ENCODE data around the gene RSPH1.

Gene RSPH1

DNA sequence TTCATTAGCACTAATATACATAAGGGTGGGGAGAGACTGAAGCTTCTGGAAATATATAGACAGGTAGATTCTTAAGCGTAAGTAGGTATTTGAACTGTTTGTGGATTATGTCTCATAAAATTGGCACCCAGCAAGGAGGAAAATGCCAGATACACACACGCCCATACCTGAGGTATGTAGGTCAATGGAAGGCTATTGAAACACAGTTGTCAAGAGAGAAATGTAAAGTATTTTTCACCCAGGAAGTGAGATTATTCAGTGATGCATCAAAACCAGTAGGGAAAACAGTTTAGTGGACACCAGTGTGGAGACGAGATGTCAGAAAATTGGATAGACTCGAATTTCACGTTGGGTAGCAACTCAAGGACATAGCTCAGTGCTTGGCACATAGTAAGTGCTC, 4.7 kb upstream of the RSPH1 start:
- in situ Hi-C loops (cut with HindIII; ENCODE audit: low sequenced_read_pairs) = no loop called here
- H3K4me3 ChIP-seq (ENCODE audit: low read depth, low read length) = no peak overlapping the region
- DNase-seq (ENCODE audit: low read depth, low spot score) = no peak
- TF ChIP-seq, protein P1, sequence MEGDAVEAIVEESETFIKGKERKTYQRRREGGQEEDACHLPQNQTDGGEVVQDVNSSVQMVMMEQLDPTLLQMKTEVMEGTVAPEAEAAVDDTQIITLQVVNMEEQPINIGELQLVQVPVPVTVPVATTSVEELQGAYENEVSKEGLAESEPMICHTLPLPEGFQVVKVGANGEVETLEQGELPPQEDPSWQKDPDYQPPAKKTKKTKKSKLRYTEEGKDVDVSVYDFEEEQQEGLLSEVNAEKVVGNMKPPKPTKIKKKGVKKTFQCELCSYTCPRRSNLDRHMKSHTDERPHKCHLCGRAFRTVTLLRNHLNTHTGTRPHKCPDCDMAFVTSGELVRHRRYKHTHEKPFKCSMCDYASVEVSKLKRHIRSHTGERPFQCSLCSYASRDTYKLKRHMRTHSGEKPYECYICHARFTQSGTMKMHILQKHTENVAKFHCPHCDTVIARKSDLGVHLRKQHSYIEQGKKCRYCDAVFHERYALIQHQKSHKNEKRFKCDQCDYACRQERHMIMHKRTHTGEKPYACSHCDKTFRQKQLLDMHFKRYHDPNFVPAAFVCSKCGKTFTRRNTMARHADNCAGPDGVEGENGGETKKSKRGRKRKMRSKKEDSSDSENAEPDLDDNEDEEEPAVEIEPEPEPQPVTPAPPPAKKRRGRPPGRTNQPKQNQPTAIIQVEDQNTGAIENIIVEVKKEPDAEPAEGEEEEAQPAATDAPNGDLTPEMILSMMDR (IDR thresholded peaks at IDR 0.05; ENCODE audit: low read depth, low read length) = no peak

DNA sequence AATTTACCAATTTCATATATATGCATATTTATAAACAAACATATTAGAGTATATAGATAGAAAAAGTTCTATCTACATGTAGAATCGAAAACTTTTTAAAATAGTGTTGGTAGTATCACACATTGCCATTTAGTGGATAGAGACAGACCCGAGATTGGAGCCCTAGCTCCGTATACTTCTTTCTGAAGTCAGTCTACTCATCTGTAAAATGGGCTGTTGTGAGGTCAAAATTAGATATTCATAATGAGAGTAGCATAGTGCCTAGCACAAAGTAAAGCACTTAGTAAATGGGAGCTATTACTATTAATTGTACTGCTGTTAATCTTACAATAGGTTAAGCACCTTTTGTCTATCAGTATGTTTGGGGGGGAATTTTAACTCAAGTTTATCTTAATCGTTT, 4.2 kb upstream of the RSPH1 start:
- DNase-seq (ENCODE audit: low read depth, low spot score) = no peak
- in situ Hi-C loops (cut with HindIII; ENCODE audit: low sequenced_read_pairs) = no loop called here
- TF ChIP-seq, protein P1 (IDR thresholded peaks at IDR 0.05; ENCODE audit: low read depth, low read length) = no peak
- no peak overlapping the region for H3K4me3 ChIP-seq (ENCODE audit: low read depth, low read length)

DNA sequence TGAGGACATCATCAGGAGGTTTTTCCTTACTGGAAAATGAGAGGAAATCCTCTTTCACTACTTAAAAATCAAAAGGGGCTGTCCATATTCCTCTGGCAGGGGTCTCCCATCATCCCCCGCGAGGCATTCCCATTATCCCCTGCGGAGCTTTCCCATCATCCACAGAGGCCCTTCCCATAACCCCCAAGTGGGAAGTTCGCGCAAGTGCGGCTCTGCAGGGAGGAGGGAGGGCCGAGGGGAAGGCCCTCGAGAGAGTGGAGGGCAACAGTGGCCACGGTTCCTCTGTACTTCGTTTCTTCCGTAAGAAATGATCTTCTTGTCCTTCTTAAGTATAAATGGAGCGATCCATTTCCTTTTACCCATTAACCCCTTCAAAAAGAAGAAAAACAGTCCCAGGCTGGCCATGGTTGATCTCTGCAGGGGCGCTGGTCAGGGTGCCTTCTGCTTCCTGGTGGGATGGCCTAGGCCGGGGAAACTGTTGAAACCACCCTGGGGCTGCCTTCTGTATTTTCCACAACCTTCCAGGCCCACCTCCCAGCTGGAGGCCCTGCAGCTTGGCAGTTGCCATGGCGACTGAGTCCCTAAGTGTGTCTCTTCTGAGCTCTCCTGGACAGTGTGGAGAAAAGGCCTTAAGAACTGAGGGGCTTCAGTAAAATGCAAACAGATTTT, 3.6 kb upstream of the RSPH1 start:
- DNase-seq (ENCODE audit: low read depth, low spot score) = no peak
- in situ Hi-C loops (cut with HindIII; ENCODE audit: low sequenced_read_pairs) = no loop called here
- TF ChIP-seq, protein P1 (IDR thresholded peaks at IDR 0.05; ENCODE audit: low read depth, low read length) = no peak
- no peak overlapping the region for H3K4me3 ChIP-seq (ENCODE audit: low read depth, low read length)

DNA sequence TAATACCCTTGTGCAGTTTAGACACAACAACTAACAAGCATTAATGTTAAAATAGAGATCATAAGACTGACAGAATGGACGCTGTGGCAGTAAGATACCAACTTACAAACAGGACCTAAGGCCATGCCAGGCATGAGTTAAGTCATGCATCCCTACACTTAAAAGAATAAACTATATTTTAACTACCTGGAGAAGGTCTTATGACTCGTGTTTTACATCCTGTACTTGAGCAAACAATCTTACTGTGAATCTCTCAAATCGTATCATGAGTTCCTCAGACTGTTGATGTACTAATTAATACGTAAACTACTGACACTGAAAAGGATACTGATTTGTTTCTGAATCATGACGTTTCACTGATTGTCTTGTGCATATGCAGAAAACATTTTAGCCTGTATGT, 2.0 kb upstream of the RSPH1 start:
- no peak overlapping the region for H3K4me3 ChIP-seq (ENCODE audit: low read depth, low read length)
- TF ChIP-seq, protein P1 (IDR thresholded peaks at IDR 0.05; ENCODE audit: low read depth, low read length) = no peak
- no peak for DNase-seq (ENCODE audit: low read depth, low spot score)
- in situ Hi-C loops (cut with HindIII; ENCODE audit: low sequenced_read_pairs) = no loop called here

DNA sequence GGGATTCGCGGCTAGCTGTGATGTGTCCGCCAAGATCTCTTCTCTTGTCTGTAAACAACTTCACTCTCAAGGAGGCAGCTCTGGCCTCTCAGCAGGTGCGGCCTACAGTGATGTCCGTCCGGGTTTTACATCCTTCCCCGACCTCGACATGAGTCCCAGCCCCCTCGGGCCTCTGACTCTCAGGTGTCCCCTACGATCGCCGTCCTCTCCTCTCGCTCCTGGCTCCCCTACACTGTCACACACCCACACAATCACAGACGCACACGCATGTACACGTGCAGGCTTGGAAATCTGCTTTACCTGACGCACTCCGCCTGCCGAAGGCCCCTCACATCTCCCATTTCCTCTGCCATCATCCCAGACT, 797 bp upstream of the RSPH1 start:
- in situ Hi-C loops (cut with HindIII; ENCODE audit: low sequenced_read_pairs) = no loop called here
- DNase-seq (ENCODE audit: low read depth, low spot score) = no peak

DNA sequence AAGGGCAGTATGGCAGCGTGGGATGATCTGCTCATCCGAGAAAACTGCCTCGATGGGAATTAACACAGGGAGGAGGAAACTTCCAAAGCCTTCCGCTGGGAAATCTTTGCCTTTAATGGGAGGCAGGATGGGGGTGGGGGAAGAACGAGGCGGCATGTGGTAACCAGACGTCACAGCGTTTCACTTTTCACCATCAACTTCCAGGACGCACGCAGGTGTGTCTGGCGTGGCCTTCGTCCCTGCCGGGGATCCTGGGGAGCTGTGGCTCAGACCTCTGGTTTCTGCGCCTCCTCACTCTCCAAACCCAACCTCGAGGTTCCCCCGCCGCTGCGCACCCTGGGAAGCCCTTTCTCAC, 282 bp downstream of the RSPH1 start:
- in situ Hi-C loops (cut with HindIII; ENCODE audit: low sequenced_read_pairs) = no loop called here
- H3K4me3 ChIP-seq (ENCODE audit: low read depth, low read length) = peak overlapping the region; percentile 53
- TF ChIP-seq, protein P1 (IDR thresholded peaks at IDR 0.05; ENCODE audit: low read depth, low read length) = no peak
- DNase-seq (ENCODE audit: low read depth, low spot score) = no peak

More for the DNA sequence above, 797 bp upstream of the RSPH1 start:
- H3K4me3 ChIP-seq (ENCODE audit: low read depth, low read length) = peak overlapping the region; percentile 53
- TF ChIP-seq, protein P1 (IDR thresholded peaks at IDR 0.05; ENCODE audit: low read depth, low read length) = no peak

DNA sequence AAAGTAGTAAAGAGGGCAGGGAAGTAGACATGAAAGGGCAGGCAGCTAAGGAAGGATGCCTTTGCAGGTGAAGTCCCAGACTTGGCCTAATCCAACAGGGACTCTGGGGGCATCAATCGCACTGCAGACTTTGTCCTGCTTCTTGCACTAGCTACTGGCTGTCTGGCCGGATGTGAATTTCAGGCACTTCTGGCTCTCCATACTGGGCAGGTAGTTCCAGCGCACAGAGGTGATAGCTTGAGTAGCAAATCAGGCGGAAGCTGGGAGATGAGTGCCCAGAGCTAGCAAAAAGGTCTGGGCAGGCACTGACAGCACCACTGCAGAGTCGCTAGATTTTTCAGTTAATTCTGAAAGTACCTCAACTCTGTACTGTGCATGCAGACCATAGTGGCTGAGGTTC, 997 bp downstream of the RSPH1 start:
- DNase-seq (ENCODE audit: low read depth, low spot score) = no peak
- in situ Hi-C loops (cut with HindIII; ENCODE audit: low sequenced_read_pairs) = no loop called here
- no peak overlapping the region for H3K4me3 ChIP-seq (ENCODE audit: low read depth, low read length)
- TF ChIP-seq, protein P1 (IDR thresholded peaks at IDR 0.05; ENCODE audit: low read depth, low read length) = no peak

Measured in astrocyte of the spinal cord (primary cell).